UCSD-AML1 (cell line): ENCODE data around the gene ZHX3.

Source experiments
- DNase-seq: peaks from one replicate; lab custom pipeline; 2025; ENCODE audit not compliant: unreplicated experiment; lab: John Stamatoyannopoulos, UW

The ZHX3 gene

DNA sequence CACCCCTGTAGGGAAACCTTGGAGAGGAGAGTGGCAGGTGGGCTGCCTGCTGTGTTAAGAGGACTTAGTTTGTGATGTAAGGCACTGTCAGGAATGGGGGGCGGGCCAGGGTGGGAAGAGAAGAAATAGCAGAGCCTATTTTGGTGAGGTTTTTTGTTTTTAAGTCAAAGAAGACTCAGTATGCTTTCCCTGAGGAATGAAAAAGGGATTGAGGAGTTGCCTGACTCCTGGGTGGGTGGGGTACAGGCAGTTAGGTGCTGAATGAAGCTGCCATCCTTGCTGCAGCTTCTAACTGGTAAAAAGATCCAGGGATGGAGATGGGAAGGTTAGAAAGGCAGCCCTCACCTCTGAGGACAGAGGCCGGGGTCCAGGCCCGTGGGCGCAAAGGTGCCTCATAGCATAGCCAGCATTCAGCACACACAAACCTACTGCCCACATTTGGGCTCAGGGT is 142.3 kb downstream of the ZHX3 start:
- no peak for DNase-seq

DNA sequence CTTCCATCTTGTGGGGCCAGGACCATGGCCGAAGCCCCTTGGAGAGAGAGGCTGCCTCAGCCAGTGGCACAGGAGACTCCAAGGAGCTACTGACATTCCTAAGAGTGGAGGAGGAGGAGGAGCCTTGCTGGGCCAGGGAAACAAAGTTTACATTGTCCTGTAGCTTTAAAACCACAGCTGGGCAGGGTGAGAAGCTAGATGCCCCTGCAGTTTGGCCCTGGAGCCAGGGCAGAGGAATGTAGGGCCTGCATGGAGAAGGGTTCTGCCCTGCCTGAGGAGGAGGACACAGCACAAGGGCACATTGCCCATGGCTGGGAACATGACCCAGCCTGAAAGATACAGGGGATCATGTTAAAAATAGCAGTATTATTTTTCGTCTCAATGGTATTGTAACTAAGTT is 142.7 kb downstream of the ZHX3 start:
- no peak for DNase-seq

DNA sequence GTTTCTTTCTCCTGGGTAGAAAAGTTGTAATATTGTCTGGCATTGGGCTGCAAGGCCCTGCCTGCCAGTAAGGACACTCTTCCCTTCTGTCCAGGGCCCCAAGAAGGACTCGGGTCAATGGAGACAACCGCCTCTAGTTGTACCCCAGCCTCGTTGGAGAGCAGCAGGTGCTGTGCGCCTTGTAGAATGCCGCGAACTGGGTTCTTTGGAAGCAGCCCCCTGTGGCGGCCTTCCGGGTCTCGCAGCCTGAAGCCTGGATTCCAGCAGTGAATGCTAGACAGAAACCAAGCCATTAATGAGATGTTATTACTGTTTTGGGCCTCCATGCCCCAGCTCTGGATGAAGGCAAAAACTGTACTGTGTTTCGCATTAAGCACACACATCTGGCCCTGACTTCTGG is 143.2 kb downstream of the ZHX3 start:
- DNase-seq: no peak

DNA sequence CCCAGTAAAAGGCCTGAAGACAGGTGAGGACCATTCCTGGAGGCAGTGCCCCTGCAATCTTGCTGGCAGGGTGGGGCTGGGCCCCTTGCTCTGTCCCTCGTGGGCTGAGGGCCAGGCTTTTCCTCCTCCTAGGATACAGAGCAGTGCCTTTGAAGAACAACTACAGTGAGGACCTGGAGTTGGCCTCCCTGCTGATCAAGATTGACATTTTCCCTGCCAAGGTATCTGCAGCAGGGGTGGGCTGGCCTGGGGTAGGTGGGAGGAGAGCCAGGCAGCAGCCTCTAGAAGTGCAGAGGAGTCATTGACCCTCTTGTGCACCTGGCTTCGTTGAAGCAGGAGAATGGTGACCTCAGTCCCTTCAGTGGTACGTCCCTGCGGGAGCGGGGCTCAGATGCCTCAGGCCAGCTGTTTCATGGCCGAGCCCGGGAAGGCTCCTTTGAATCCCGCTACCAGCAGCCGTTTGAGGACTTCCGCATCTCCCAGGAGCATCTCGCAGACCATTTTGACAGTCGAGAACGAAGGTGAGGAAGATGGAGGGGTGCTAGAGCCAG is 143.7 kb downstream of the ZHX3 start:
- DNase-seq: no peak

DNA sequence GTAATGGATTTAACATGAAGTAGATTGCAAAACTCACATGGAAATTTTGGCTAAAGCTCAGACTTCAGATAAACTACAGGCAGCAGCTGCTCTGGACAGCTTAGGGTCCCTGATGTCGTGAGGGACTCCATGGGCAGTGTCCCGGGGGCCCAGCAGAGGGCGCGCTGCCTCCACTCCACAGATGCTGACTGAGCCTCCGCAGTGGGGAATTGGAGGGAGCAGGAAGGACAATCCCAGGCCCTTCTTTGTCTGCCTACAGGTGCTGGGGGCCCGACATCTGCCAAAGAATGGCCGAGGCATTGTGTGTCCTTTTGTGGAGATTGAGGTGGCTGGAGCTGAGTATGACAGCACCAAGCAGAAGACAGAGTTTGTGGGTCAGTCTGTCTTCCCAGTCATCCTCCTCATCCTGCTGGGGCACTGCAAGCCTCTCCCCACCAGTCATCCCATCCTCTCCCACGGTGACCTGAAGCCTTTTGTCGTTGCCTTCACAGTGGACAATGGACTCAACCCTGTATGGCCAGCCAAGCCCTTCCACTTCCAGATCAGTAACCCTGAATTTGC is 144.3 kb downstream of the ZHX3 start:
- peak; percentile 75 for DNase-seq

DNA sequence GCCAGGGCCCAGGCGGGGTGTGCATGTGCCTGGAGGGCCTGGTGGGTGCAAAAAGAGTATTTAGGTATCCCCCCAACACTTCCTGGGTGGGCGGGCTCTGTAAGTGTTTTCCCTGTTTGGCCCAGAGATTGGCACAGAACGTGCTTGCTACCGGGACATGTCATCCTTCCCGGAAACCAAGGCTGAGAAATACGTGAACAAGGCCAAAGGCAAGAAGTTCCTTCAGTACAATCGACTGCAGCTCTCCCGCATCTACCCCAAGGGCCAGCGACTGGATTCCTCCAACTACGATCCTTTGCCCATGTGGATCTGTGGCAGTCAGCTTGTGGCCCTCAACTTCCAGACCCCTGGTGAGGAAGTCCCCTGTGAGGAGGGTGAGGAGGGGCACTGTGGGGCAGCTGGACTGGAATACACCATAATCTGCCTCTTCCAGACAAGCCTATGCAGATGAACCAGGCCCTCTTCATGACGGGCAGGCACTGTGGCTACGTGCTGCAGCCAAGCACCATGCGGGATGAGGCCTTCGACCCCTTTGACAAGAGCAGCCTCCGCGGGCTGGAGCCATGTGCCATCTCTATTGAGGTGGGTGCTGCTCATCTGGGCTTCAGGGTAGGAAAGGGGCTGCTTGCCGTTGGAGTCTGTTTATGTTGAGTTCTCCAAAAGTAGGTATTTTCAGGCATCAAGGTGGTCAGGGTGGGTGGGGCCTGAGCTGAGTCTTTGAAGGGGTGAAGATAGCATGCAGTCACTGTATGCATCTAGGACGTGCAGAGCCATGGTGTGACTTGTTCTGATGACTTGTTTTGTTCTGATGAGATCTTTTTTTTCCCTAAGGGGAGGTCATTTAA is 145.0 kb downstream of the ZHX3 start:
- DNase-seq: no peak

DNA sequence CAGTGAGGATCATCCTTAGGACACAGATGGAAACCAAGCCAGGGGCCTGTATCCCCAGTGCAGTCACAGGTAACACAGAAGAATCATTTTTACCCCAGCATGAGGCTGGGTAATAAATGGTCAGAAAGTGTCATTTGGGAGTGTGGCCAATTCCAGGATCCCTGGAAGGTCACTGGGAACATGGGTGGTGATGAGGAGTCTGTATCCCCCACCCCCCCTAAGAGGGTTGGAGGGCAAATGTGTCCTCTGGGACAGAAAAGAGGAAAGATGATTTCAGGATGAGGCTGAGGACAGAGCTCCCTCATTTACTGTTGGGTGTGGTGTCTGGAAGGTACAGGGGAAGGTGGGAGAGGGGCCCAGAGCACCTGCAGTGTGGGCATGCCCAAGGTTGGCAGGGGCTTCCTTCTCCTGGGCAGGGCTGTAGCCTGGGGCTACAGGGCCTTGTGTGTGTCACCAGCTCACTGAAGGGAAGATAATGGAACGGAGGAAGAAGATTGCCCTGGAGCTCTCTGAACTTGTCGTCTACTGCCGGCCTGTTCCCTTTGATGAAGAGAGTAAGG is 145.7 kb downstream of the ZHX3 start:
- DNase-seq: no peak

DNA sequence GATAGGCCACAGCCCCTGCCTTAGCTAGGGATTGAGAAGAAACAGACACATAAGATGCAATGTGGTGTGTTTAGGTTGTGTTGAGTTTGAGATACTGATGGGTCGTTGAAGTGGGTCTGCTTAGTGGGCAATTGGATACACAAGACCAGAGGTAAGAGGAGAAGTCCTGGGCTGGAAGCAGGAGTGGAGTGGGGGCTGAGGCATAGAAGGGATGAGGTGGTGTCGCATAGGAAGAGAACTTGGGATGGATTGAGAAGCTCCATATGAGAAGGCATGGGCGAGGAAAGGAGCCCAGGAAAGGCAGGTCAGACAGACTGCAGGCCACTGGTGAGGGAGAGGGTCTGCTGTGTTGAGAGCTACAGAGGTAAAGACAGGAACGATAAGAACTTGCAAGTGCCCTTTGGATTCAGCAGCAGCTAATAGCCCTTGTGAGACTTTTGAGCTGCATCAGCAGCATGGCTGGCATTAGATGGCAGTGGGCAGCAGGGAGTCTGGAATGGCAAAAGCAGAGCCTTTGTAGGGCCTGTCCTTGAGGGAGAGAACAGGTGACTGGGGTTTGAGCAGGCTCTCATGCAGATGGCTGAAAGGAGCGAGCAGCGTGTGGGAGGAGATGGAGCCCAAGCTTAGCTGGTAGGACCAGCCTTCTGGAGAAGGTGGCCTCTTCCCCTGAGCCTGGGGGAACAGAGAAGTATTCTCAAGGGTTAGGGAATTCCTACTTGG is 147.0 kb downstream of the ZHX3 start:
- no peak for DNase-seq

DNA sequence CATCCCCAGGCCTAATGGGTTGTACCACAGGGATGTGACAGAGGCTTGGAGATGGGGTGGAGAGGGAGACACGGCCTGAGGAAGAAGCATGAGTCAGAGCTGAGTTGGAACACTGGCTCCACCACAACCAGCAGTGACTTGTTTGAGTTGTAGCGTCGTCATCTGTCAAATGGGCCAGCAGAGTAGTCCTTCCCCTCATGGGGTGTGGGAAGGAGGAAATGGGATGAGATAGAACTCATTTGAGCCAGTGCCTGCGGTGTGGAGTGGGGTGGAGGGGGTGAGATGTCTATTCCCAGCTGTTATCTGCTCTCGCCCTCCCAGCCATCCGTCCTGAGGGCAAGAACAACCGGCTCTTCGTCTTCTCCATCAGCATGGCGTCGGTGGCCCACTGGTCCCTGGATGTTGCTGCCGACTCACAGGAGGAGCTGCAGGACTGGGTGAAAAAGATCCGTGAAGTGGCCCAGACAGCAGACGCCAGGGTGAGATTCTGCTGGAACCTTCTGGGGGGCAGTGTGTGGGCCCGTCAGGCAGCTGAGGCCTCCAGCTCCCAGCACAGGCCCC is 147.7 kb downstream of the ZHX3 start:
- DNase-seq: no peak

DNA sequence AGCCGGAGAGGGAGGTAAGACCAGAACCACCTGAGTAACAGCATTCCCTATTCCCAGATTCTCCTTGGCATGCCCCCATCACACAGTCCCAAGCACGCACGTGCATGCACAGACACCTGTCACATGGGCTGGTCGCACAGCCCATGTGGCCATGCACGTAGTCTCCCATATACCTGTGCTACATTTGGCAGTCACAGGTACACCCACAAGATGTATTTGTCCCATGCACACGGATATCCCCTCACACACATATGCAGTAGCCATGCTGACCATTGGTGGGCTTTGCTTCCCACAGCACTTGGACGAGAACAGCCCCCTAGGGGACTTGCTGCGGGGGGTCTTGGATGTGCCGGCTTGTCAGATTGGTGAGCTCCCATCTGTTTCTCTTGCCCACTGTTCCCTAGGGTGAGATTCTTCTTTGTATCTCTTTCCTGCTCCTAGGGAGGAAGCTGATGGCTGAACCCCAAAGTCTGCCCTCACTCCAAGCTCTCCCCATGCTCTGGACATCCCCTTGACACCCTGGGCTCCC is 148.3 kb downstream of the ZHX3 start:
- DNase-seq: no peak

DNA sequence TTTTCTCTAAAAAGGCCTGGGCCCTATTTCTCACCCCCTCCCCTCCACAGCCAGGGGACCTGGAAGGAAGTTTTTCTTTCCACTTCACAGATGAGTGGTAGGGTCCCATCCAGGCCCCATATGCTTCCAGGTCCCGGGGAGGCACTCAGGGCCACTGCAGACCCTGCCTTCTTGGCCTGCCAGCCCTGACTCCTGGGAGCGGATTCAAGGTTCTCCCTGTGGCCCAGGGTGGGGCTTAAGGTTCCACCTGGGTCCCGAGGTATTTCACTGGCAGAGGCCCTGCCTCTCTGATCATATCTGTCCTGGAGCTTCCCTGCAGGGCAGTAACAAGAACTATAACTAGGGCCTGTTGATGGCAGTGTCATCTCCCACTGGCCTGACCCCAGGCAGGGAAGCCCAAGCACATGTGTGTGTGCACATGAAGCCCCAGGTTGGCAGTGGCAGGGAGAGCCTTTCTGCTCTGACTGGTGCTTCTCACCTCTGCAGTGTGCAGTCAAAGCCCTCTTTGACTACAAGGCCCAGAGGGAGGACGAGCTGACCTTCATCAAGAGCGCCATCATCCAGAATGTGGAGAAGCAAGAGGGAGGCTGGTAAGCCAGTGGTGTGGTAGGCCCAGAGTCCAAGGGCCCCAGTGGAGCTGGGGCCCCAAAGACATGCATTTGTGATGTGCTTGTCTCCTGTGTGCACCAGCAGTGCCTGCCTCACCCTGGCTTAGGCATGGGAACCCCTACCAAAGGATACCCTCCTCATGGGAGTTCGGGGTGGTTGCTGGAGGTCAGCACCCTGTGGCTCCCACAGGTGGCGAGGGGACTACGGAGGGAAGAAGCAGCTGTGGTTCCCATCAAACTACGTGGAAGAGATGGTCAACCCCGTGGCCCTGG is 149.0 kb downstream of the ZHX3 start:
- DNase-seq: no peak

DNA sequence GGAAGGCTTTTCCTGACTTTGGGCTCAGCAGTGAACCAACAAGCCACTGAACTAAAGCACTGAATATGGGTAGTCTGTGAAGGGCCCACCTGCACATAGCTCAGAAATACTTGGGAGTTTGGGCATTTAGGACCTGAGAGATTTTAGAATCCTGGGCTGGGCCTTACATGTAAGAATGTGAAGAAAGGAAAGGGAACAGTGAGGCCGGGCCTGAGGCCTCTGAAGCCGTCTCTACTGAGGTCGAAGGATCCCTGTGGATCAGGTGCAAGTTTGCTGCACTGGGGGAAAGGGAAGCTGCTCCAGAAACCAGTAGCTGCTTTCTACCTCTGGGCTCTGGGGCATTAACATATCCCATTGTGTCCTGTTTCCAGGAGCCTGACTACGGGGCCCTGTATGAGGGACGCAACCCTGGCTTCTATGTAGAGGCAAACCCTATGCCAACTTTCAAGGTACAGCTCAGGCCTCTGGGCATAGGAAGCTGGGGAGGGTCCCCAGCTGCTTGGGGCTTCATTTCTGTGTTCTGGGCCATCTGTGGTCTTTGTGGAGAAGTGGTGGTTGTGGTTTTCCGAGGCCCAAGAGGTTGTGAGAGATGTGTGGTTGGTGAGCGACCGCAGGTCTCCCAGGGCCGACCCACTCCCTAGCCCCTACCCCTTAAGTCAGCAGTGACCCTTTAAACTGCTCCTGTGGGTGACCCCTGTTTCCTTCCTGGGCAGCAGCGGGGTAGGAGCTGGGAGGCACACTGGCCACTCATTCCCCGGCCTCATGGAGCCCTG is 149.9 kb downstream of the ZHX3 start:
- DNase-seq: peak; percentile 71

DNA sequence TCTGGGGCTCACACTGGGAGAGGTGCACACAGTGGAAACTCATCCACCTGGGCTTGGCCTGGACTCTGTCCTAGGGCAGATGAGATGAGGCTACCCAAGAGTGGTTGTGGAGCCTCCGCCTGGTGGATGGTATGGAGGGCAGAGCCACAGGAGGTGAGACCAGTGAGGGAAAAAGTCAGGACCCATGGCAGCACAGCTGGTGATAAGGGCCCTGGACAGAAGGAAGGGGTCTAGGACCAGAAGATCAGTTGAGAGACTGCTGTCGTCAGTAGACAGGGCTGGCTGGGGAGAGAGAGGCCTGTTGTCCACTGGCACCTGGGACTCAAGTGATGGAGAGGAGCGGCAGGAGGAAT is 150.4 kb downstream of the ZHX3 start:
- DNase-seq: no peak

DNA sequence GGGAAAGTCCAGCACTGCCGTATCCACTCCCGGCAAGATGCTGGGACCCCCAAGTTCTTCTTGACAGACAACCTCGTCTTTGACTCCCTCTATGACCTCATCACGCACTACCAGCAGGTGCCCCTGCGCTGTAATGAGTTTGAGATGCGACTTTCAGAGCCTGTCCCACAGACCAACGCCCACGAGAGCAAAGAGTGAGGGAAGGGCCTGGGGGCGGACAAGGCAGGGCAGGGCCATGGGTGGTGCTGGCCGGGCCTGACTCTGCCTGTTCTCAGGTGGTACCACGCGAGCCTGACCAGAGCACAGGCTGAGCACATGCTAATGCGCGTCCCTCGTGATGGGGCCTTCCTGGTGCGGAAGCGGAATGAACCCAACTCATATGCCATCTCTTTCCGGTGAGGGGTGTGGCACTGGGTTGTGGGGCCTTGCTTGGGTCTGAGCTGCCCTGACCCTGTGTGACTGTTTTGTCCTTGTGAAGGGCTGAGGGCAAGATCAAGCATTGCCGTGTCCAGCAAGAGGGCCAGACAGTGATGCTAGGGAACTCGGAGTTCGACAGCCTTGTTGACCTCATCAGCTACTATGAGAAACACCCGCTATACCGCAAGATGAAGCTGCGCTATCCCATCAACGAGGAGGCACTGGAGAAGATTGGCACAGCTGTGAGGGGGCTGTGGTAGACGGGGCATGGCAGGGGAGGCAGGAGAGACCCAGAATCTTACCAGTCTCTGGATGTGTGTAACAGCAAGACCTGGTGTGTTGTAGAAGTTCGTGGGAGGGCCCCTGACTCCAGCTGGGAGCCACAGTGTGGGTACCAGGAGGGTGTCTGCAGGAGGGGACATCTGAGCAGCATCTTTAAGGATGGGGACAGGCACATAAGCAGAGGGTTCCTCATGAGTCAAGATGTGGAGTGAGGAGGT is 151.1 kb downstream of the ZHX3 start:
- no peak for DNase-seq

DNA sequence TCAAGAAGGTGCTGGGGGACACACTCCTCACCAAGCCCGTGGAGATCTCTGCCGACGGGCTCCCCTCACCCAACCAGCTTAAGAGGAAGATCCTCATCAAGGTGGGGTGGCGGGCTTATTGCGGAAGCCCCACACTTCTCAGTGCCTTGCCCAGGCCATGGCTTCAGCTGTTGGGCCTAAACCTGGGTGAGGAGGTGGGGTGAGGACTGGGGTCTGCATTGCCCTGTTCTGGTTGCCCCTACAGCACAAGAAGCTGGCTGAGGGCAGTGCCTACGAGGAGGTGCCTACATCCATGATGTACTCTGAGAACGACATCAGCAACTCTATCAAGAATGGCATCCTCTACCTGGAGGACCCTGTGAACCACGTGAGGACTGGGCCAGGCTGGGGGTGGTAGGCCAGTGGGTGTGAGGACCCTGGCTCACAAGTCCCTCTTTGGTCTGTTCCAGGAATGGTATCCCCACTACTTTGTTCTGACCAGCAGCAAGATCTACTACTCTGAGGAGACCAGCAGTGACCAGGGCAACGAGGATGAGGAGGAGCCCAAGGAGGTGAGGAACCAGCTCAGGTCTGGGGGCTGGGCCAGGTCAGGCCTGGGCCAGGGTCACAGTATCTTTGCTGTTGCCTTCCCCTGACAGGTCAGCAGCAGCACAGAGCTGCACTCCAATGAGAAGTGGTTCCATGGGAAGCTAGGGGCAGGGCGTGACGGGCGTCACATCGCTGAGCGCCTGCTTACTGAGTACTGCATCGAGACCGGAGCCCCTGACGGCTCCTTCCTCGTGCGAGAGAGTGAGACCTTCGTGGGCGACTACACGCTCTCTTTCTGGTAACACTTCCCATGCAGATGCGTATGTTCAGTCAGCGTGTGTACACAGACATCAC is 152.3 kb downstream of the ZHX3 start:
- no peak for DNase-seq

DNA sequence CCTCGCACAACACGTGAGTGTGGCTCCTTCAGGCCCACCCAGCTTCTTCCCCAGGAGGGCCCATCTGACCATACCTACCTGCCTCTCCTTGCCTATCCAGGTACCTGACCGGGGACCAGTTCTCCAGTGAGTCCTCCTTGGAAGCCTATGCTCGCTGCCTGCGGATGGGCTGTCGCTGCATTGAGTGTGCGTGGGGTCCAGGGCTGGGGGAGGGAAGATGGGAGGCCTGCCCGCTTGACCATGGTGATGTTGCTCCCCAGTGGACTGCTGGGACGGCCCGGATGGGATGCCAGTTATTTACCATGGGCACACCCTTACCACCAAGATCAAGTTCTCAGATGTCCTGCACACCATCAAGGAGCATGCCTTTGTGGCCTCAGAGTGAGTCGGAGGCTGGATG is 153.7 kb downstream of the ZHX3 start:
- DNase-seq: no peak

DNA sequence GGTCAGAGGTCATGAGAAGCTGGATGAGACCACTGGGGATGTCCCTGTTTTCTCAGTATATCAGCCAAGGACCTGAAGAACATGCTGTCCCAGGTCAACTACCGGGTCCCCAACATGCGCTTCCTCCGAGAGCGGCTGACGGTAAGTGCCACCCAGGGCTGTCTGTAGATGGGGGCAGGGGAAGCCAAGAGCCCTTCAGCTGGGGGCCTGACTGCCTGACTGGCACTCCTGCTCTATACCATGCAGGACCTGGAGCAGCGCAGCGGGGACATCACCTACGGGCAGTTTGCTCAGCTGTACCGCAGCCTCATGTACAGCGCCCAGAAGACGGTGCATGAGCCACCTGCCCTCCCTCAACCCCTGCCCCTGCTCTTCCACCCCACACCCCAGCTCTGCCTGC is 155.1 kb downstream of the ZHX3 start:
- DNase-seq: no peak
